ENCODE results near the gene COA6.

The COA6 gene

GRCh38 chr1:234412830-234413229, 39.6 kb downstream of the COA6 start:
- no peak for DNase-seq (ENCODE audit: low read depth)

- DNase-seq (ENCODE audit: low read depth), result no peak
Observed at GRCh38 chr1:234413485-234413884, 40.2 kb downstream of the COA6 start.

GRCh38 chr1:234413990-234414389, 40.7 kb downstream of the COA6 start:
- DNase-seq (ENCODE audit: low read depth), result no peak

- no peak for DNase-seq (ENCODE audit: low read depth)
Observed at GRCh38 chr1:234427950-234428646, 54.8 kb downstream of the COA6 start.

GRCh38 chr1:234429434-234429806, 56.2 kb downstream of the COA6 start:
- no peak for DNase-seq (ENCODE audit: low read depth)

- DNase-seq (ENCODE audit: low read depth), result no peak
Observed at GRCh38 chr1:234430691-234431090, 57.4 kb downstream of the COA6 start.

- no peak for DNase-seq (ENCODE audit: low read depth)
Observed at GRCh38 chr1:234431255-234431654, 58.0 kb downstream of the COA6 start.

GRCh38 chr1:234433563-234434285, 60.5 kb downstream of the COA6 start:
- no peak for DNase-seq (ENCODE audit: low read depth)

Data from stimulated activated CD8-positive, alpha-beta memory T cell treated with anti-CD3 and anti-CD28 coated beads, Interleukin-7, amount 100 ng/mL, for 24 hours (primary cell).